GM12878 (cell line): ENCODE measurements around the gene FMOD. TPM values are rescaled to one million over a fixed set of nuclear protein-coding genes. Genes with fewer than 3 reads are reported as not detected.

Source experiments
- ATAC-seq: fragments of 200-7000 bp; cut with Tn5 transposase; 3 replicates; pipeline ENCODE4 v1.9.1; 2020; ENCODE audit warnings: mild to moderate bottlenecking, moderate library complexity
- BruUV-seq: library from RNA; stranded (reverse); fragments of 400-500 nt; replicated peaks from 2 replicates; lab custom pipeline; 2021; lab: Mats Ljungman, UMichigan
- CTCF ChIA-PET: fragments of 300-600 bp; sonication (Branson Sonifier 250); formaldehyde crosslinking; extraction: SDS; loops from one replicate; lab custom pipeline; 2021; ENCODE audit warnings: inconsistent platforms; lab: Yijun Ruan, JAX
- POLR2A ChIA-PET: fragments of 350-600 bp; formaldehyde crosslinking; extraction: SDS; loops from one replicate; lab custom pipeline; 2021; ENCODE audit warnings: inconsistent platforms; lab: Charles Lee
- RAD21 ChIA-PET: fragments of 300-600 bp; sonication (Branson Sonifier 250); formaldehyde crosslinking; loops from one replicate; lab custom pipeline; 2023; ENCODE audit warnings: antibody characterized with exemption; ENCODE audit not compliant: unreplicated experiment; lab: Charles Lee
- SMC1A ChIA-PET: fragments of 300-600 bp; sonication (Branson Sonifier 250); formaldehyde crosslinking; loops from one replicate; lab custom pipeline; 2023; ENCODE audit not compliant: unreplicated experiment, uncharacterized antibody; lab: Charles Lee
- DNase-seq: peaks from one replicate; pipeline ENCODE4 v3.0.0-alpha.2; 2011; ENCODE audit warnings: low read depth, low spot score
- FAIRE-seq: peaks from 3 replicates; lab custom pipeline; 2011; peaks lifted over from hg19 to GRCh38; lab: Jason Lieb, UNC
- H2AFZ ChIP-seq: 2 replicates; pipeline ENCODE4 v1.6.0; 2011; ENCODE audit warnings: low read depth, low read length, control low read depth; ENCODE audit not compliant: control insufficient read depth
- H3K27ac ChIP-seq: 2 replicates; pipeline ENCODE4 v1.5.1; 2011; ENCODE audit warnings: control low read depth; ENCODE audit not compliant: control insufficient read depth, insufficient read depth
- H3K27me3 ChIP-seq, 2 experiments: replicated peaks in 1 of 2; 2 replicates each; pipeline versions ENCODE4 v1.6.0 to v1.6.1; 2011; ENCODE audit warnings: low read length in 1 of 2; ENCODE audit not compliant: control insufficient read depth in 2 of 2, insufficient read depth in 2 of 2
- H3K36me3 ChIP-seq, 2 experiments: 2 replicates each; pipeline ENCODE4 v1.5.1; 2011; ENCODE audit warnings: low read length in 1 of 2; ENCODE audit not compliant: control insufficient read depth in 2 of 2, insufficient read depth in 2 of 2
- H3K4me1 ChIP-seq: 2 replicates; pipeline ENCODE4 v1.6.1; 2011; ENCODE audit warnings: mild to moderate bottlenecking, low read length, moderate library complexity, mixed read lengths; ENCODE audit not compliant: control insufficient read depth, insufficient read depth
- H3K4me2 ChIP-seq: 2 replicates; pipeline ENCODE4 v1.6.0; 2011; ENCODE audit warnings: control low read depth; ENCODE audit not compliant: control insufficient read depth, insufficient read depth
- H3K4me3 ChIP-seq: fragments of 200-600 bp; sonication (generic); 2 replicates; pipeline ENCODE4 v1.5.1; 2016
- H3K79me2 ChIP-seq: 2 replicates; pipeline ENCODE4 v1.6.0; 2011; ENCODE audit warnings: low read length; ENCODE audit not compliant: control insufficient read depth, insufficient read depth
- H3K9ac ChIP-seq: 2 replicates; pipeline ENCODE4 v1.8.0; 2011; ENCODE audit warnings: low read length, control low read depth, mixed read lengths; ENCODE audit not compliant: control insufficient read depth, insufficient read depth
- H3K9me3 ChIP-seq: replicated peaks from 3 replicates; pipeline ENCODE4 v1.5.1; 2011; ENCODE audit warnings: mild to moderate bottlenecking, low read length; ENCODE audit not compliant: control insufficient read depth, insufficient read depth
- H4K20me1 ChIP-seq: 2 replicates; pipeline ENCODE4 v1.6.0; 2011; ENCODE audit not compliant: control insufficient read depth, insufficient read depth
- CTCF ChIP-seq, 3 experiments: IDR thresholded peaks in 2 of 3; conservative IDR thresholded peaks in 1 of 3; 2 replicates each; pipeline ENCODE4 v1.5.1; 2011; ENCODE audit warnings: low read depth in 3 of 3, low read length in 3 of 3, mild to moderate bottlenecking in 3 of 3, control low read depth in 2 of 3, moderate library complexity in 2 of 3, inconsistent platforms in 1 of 3, mixed read lengths in 1 of 3; ENCODE audit not compliant: control insufficient read depth in 2 of 3, insufficient read depth in 1 of 3; ENCODE audit errors: extremely low read depth in 1 of 3
- IKZF2 ChIP-seq, 2 experiments: fragments of 450-650 bp; IDR thresholded peaks; 2 replicates each; pipeline ENCODE4 v1.6.1; 2017; ENCODE audit warnings: mild to moderate bottlenecking in 2 of 2, moderate library complexity in 2 of 2
- JUND ChIP-seq: IDR thresholded peaks from 2 replicates; pipeline ENCODE4 v1.6.1; 2012; ENCODE audit warnings: low read depth, mild to moderate bottlenecking, low read length, improper control_type of control experiment, moderate library complexity
- NRF1 ChIP-seq: conservative IDR thresholded peaks from 2 replicates; pipeline ENCODE4 v1.6.1; 2011; ENCODE audit warnings: mild to moderate bottlenecking, low read depth, low read length, improper control_type of control experiment
- POLR2A ChIP-seq: IDR thresholded peaks from 2 replicates; pipeline ENCODE4 v1.6.1; 2011; ENCODE audit warnings: low read depth, mild to moderate bottlenecking, low read length
- RAD51 ChIP-seq: fragments of 450-650 bp; IDR thresholded peaks from 2 replicates; pipeline ENCODE4 v1.6.1; 2016; ENCODE audit warnings: moderate library complexity, mild to moderate bottlenecking, inconsistent platforms
- SIN3A ChIP-seq: IDR thresholded peaks from 2 replicates; pipeline ENCODE4 v1.6.1; 2012; ENCODE audit warnings: low read depth, low read length, improper control_type of control experiment
- SKIL ChIP-seq: fragments of 450-650 bp; IDR thresholded peaks from 2 replicates; pipeline ENCODE4 v1.6.1; 2017; ENCODE audit warnings: mild to moderate bottlenecking, low read depth, inconsistent platforms; ENCODE audit not compliant: poor library complexity, severe bottlenecking
- ZNF384 ChIP-seq: IDR thresholded peaks from 2 replicates; pipeline ENCODE4 v1.6.1; 2012; ENCODE audit warnings: low read depth, mild to moderate bottlenecking, low read length, improper control_type of control experiment, borderline replicate concordance
- in situ Hi-C: fragments of 300-500 bp; cut with MboI; formaldehyde crosslinking; loops from 9 replicates; pipeline ENCODE4 v1.14.3; 2018; ENCODE audit warnings: mixed read lengths
- intact Hi-C: fragments of 100-400 bp; cut with micrococcal nuclease; formaldehyde crosslinking; loops from one replicate; pipeline ENCODE4 v1.14.2; 2022; ENCODE audit not compliant: unreplicated experiment
- polyA plus RNA-seq, 11 experiments: library from polyadenylated mRNA; depleted of rRNA in 4 of 11; unstranded in 6 of 11; stranded (reverse) in 5 of 11; fragments of >200 nt; fragmentation: Nextera tagmentation in 4 of 11; fragmentation: Illumina TruSeq in 1 of 11; extraction: Ambion mirVana in 4 of 11; extraction: Trizol in 1 of 11; gene quantifications; 1 replicate in 1 of 11; 2 replicates in 10 of 11; pipeline versions ENCODE4 v1.2.1 to v1.2.3, GENCODE V29; 2011 to 2016; ENCODE audit warnings: inconsistent platforms in 2 of 11, missing spikeins in 2 of 11, low read depth in 1 of 11
- total RNA-seq, 4 experiments: library from RNA; depleted of rRNA in 3 of 4; stranded (reverse); fragments of >200 nt in 3 of 4; fragmentation: Illumina TruSeq in 1 of 4; extraction: Trizol in 1 of 4; gene quantifications; 2 replicates each; pipeline versions ENCODE4 v1.2.1 to v1.2.3, GENCODE V29; 2013 to 2021

FMOD gene
- total and polyA plus RNA-seq, 10 of the 15 experiments (the other 5 are each of a cell fraction or from before 2014, with no cell fraction given), result 0.03 to 0.26 (median 0.11) TPM; not detected in 7

DNA sequence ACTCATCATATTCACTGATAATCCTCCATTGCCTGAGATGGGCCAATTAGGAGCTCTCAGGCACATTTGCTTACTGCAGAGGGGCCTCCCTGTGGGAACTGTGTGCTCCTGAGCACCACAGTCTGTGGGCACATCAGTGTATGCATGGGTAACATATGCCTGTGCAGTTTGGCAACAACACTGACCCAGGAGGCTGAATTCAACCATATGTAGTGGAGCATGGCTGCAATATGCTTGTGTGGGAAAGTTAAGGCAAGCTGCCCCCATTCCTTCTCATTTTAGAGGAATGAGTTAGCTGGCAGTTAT lies 11.8 kb upstream of the FMOD start:
- Histone ChIP-seq H4K20me1 (no peaks in the 10 kb centered on the region), H3K27me3 (peaks cover 0 to 5% of the 10 kb centered on the region in 2 experiments; a peak in 3 of 4 replicates), H3K9me3 (peaks cover 1% of the 10 kb centered on the region; the same call in 1 of the 3 replicates)
- ATAC-seq (no peak), FAIRE-seq (no peak)
- CTCF ChIA-PET, result interaction anchor here (1.1 to 15.0 kb wide), 4 partner anchors 8 to 96 kb away, joined by 3 to 184 read pairs (median 4); no protein-coding TSS in a partner anchor
- in situ Hi-C loops, result no loop called here
- TF ChIP-seq CTCF (IDR thresholded peaks at IDR 0.05 in 2 of 3, conservative IDR thresholded peaks at IDR 0.05 in 1 of 3; ENCODE audit: control insufficient read depth in 2 of 3, extremely low read depth in 1 of 3, insufficient read depth in 1 of 3, low read depth in 3 of 3, low read length in 3 of 3) (no peak), ZNF384 (no peak), NRF1 (no peak), IKZF2 (IDR thresholded peaks at IDR 0.05) (no peak), SIN3A (no peak), RAD51 (no peak), JUND (no peak), SKIL (no peak), POLR2A (no peak)
- TF ChIP-seq, all 136 proteins: peak for 0
- H3K27ac ChIP-seq, result no peak overlapping the region
- POLR2A ChIA-PET, result interaction anchor here (1.0 to 1.4 kb wide), 2 partner anchors 18 to 68 kb away, joined by 3 to 9 read pairs; no protein-coding TSS in a partner anchor
- no peak overlapping the region for H3K4me2 ChIP-seq
- SMC1A ChIA-PET, result interaction anchor here (0.5 to 3.3 kb wide), 8 partner anchors 16 to 1177 kb away, joined by 3 to 15 read pairs (median 4); no protein-coding TSS in a partner anchor
- H3K4me3 ChIP-seq, result no peak overlapping the region
- RAD21 ChIA-PET, result interaction anchor here (0.8 to 1.7 kb wide), 3 partner anchors 19 to 63 kb away, joined by 3 to 7 read pairs (median 6); no protein-coding TSS in a partner anchor
- no TSS peak for BruUV-seq
- H2AFZ ChIP-seq, result no peak overlapping the region
- no peaks in the 10 kb centered on the region for H3K36me3 ChIP-seq
- H3K4me1 ChIP-seq, result no peaks in the 10 kb centered on the region
- intact Hi-C loops, result no loop called here
- no peak for DNase-seq
- no peaks in the 10 kb centered on the region for H3K79me2 ChIP-seq
- H3K9ac ChIP-seq, result no peak overlapping the region
